ENCODE data around the gene TP53BP1.
"Not testable (repeated sequence)": the region's sequence is repeated elsewhere in the genome, so short reads cannot be mapped to it uniquely, and the experiment has no call there.

Gene TP53BP1

GRCh38 chr15:43410572-43411214, 82.3 kb downstream of the TP53BP1 start:
- no peak for DNase-seq

DNA sequence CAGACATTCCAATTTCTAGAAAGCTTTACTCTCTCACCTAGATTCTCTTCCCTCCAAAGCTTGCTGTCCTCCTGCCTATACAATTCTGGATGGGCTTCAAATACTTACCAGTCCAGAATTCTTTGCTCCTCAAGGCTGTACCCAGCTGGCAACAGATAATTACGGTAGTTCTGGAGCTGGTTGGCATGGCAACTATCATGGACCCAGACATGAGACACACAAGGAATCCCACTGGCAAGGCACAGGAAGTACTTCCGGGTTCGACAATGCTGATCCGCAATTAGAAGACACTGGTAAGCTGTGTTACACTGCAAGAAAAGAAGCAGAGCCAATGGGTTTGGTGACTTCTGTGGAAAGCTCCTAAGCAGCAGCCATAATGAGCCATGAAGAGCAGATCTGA, 84.2 kb downstream of the TP53BP1 start:
- DNase-seq = no peak

GRCh38 chr15:43406808-43407207, 86.1 kb downstream of the TP53BP1 start:
- DNase-seq = no peak

DNA sequence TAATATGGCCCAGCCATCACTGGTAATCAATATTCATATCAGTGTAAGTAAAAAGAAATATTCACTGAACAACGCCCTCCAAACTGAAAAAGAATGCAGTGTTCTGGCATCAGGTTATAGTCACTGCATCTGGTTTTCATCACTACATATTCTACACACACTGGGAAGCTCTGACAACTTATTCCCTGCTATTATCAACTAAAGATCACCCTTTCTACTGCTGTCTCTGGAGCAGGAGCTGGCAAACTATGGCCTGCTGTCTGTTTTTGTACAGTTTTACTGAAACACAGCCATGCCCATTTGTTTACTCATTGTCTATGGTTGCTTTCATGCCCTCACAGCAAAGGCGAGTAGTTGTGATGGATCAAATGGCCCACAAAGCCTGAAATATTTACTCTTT, 86.8 kb downstream of the TP53BP1 start:
- no peak for DNase-seq

- DNase-seq = no peak
Observed at GRCh38 chr15:43404130-43404529, 88.8 kb downstream of the TP53BP1 start.

DNA sequence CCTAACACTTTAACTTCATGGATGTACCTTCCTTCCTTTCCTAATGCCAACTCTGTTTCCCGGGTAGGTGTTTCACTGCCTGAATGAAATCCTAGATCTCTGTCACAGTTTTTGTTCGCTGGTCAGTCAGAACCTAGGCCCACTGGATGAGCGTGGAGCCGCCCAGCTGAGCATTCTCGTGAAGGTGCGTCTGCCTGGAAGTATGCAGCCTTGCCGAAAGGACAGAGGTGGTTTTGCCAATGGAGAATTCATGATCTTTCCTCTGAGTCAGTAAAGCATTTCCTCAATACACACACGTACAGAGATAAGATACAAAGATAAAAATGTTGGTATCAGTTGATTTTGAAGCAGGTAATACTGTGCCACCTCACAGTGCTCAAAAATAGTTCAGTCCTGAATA, 89.3 kb downstream of the TP53BP1 start:
- DNase-seq = no peak

- DNase-seq = no peak
Observed at GRCh38 chr15:43402255-43402654, 90.7 kb downstream of the TP53BP1 start.

GRCh38 chr15:43393592-43393991, 99.4 kb downstream of the TP53BP1 start:
- not testable (repeated sequence) for DNase-seq

DNA sequence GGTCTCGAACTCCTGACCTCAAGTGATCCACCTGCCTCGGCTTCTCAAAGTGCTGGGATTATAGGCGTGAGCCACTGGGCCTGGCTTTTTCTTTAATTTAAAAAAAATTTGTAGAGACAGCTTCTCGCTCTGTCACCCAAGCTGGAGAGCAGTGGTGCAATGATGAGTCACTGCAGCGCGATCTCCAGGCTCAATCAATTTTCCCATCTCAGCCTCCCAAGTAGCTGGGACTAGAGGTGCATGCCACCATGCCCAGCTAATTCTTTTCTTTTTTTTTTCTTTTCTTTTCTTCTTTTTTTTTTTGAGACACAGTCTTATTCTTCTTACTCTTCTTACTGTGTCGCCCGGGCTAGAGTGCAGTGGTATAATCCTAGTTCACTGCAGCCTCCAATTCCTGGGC, 102.2 kb downstream of the TP53BP1 start:
- DNase-seq = no peak

DNA sequence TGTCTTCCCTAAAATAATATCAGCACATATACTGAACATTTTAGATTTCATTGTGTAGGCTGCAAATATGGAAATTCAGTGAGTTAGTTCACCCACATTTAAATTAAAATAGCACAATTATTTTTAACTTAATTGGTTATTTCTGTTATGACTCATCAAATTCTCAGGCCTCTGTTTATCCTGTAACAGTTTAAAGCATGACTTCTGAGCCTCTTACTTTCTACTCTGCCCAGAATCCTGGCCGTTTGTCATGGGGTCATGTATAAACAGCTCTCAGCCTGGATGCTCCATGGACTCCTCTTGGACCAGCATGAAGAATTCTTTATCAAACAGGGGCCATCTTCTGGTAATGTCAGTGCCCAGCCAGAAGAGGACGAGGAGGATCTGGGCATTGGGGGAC, 109.9 kb downstream of the TP53BP1 start:
- DNase-seq = no peak

DNA sequence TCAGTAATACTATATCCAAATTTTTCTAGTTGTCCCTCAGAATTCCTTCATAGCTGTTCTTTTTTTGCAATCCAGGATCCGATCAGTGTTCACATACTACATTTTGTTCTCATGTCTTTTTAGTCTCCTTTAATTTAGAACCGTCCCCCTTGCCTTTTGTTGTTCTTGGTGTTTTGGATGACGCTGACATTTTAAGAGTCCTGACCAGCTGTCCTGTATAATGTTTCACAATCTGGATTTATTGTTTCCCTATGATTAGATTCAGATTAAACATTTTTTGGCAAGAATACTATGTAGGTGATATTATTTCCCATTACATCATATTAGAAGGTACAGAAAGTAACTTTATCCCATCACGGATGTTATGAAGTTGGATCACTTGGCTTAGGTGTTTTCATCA, 110.6 kb downstream of the TP53BP1 start:
- DNase-seq = no peak

GRCh38 chr15:43378601-43379000, 114.4 kb downstream of the TP53BP1 start:
- DNase-seq = no peak

GRCh38 chr15:43376017-43376705, 116.8 kb downstream of the TP53BP1 start:
- DNase-seq = no peak

GRCh38 chr15:43370975-43371974, 121.7 kb downstream of the TP53BP1 start, which contains the start of the genes TUBGCP4 and ZSCAN29:
Gene TUBGCP4 (plus strand): TSS chr15:43371101. CDS start chr15:43371355, 254 bp downstream.
Gene ZSCAN29 (minus strand): TSS chr15:43371043. CDS start chr15:43369913, 1,130 bp downstream.
- DNase-seq = no peak

- no peak for DNase-seq
Observed at GRCh38 chr15:43370310-43370974, 122.5 kb downstream of the TP53BP1 start.

DNA sequence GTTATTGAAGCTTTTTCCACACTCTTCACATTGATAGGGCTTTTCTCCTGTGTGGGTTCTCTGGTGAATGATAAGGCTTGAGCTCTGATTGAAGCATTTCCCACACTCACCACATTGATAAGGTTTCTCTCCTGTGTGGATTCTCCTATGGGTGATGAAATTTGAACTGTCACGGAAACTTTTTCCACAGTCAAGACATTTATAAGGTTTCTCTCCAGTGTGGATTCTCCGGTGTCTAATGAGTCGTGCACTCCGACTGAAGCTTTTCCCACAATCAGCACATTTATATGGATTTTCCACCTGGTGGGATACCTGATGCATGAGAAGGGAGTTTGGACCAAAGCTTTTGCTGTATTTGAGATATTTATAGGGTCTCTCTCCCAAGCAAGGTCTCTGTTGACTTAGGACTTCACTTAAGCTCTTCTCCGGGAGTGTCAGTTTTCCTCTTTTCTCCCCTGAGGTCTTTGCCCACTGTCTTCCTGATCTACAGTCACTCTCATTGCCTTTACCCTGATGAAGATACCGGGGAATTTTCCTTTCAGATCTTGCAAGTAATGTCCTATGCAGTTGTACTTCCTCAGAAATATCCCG, 131.5 kb downstream of the TP53BP1 start:
- DNase-seq = no peak

DNA sequence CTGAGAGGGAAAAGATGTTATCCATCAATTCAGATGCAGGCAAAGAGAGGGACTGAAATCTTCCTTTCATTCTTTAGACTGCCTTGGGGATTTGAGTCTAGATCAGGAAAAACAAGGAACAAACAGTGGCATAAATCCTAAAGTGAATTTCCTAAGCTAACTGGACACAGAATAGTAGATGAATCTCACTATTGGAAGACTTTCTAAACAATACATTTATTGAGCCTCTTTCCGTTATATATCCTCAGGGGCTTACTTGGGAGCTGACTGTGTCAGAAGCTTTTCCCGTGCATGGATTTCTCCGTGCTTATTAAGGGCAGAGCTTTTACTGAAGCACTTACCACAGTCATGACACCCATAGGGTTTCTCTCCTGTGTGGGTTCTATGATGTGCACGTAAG, 132.1 kb downstream of the TP53BP1 start:
- DNase-seq = no peak
